ENCODE measurements around the gene CLCNKB. TPM values are rescaled to one million over a fixed set of nuclear protein-coding genes. Genes with fewer than 3 reads are reported as not detected.
A peak's percentile ranks its signal among the peaks of the same experiment; 100 is the strongest.

CLCNKB gene
- total and polyA plus RNA-seq, 2 of the 13 experiments (the other 11 are each of a cell fraction or from before 2014, with no cell fraction given), result 0.04 TPM; not detected in 1

GRCh38 chr1:15994590-15995351 lies 48.8 kb upstream of the CLCNKB start (continued):
- TF ChIP-seq ZNF460 (CRISPR knock-in tag; IDR thresholded peaks at IDR 0.05; ENCODE audit: borderline replicate concordance) (no peak), AHDC1 (CRISPR knock-in tag; IDR thresholded peaks at IDR 0.05; ENCODE audit: borderline replicate concordance) (no peak), ZNF567 (CRISPR knock-in tag; IDR thresholded peaks at IDR 0.05; ENCODE audit: borderline replicate concordance) (no peak), ZNF616 (CRISPR knock-in tag; IDR thresholded peaks at IDR 0.05; ENCODE audit: low read depth) (no peak), ZNF737 (CRISPR knock-in tag; IDR thresholded peaks at IDR 0.05; ENCODE audit: borderline replicate concordance) (no peak), MYPOP (CRISPR knock-in tag; IDR thresholded peaks at IDR 0.05) (no peak), E2F2 (CRISPR knock-in tag; IDR thresholded peaks at IDR 0.05; ENCODE audit: borderline replicate concordance) (no peak), ZNF770 (CRISPR knock-in tag; IDR thresholded peaks at IDR 0.05) (no peak), ZNF772 (CRISPR knock-in tag; IDR thresholded peaks at IDR 0.05) (no peak), PHF21A (CRISPR knock-in tag; IDR thresholded peaks at IDR 0.05) (no peak), SRSF4 (IDR thresholded peaks at IDR 0.05; ENCODE audit: low read depth, low read length, poor library complexity, severe bottlenecking) (no peak), ZNF709 (CRISPR knock-in tag; IDR thresholded peaks at IDR 0.05) (no peak), STAT5B (CRISPR knock-in tag; IDR thresholded peaks at IDR 0.05) (no peak), MED1 (CRISPR knock-in tag; IDR thresholded peaks at IDR 0.05) (peak; percentile 32; the same call in 1 of the 2 replicates)

Measured in HepG2 (cell line).